GM12878 (cell line): ENCODE data around the gene AGMAT.

Experiments used
- DPF2 ChIP-seq: fragments of 450-650 bp; IDR thresholded peaks from 2 replicates; pipeline ENCODE4 v1.6.1; 2017; ENCODE audit warnings: mild to moderate bottlenecking
- EZH2 ChIP-seq: IDR thresholded peaks from 2 replicates; pipeline ENCODE4 v1.6.1; 2012; ENCODE audit warnings: low read depth, mild to moderate bottlenecking, control low read depth, inconsistent platforms, low read length, borderline replicate concordance; ENCODE audit not compliant: control insufficient read depth
- IKZF2 ChIP-seq, 2 experiments: fragments of 450-650 bp; IDR thresholded peaks; 2 replicates each; pipeline ENCODE4 v1.6.1; 2017; ENCODE audit warnings: mild to moderate bottlenecking in 2 of 2, moderate library complexity in 2 of 2
- RELA ChIP-seq: fragments of 450-650 bp; IDR thresholded peaks from 2 replicates; pipeline ENCODE4 v1.8.0; 2014; ENCODE audit warnings: borderline replicate concordance; ENCODE audit not compliant: partially characterized antibody
- TF ChIP-seq, protein P1 (sequence below): IDR thresholded peaks from 2 replicates; pipeline ENCODE4 v1.6.1; 2012; ENCODE audit warnings: low read depth, low read length, improper control_type of control experiment
- TF ChIP-seq, protein P2 (sequence below): IDR thresholded peaks from 2 replicates; pipeline ENCODE4 v1.6.1; 2012; ENCODE audit warnings: low read depth, low read length, improper control_type of control experiment

DNA sequence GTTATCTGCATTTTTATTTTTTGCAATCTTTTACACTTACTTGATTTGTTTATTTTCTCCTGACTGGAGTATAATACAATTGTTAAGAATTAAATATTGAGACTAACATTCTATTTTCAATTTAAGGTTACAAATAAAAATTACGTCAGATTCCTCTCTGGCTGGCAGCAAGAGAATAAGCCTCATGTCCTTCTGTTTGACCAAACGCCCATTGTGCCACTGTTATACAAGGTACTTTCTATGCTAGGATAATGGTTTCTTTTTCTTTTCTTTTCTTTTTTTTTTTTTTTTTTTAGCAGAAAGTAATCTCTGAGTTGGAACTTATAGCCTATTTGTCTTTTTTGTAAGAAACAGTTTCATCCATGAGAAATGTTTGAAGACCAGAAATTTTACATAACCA, 38.2 kb downstream of the AGMAT start:
- TF ChIP-seq EZH2 (no peak), RELA (no peak), IKZF2 (IDR thresholded peaks at IDR 0.05) (no peak), DPF2 (no peak)
- TF ChIP-seq, protein P1, sequence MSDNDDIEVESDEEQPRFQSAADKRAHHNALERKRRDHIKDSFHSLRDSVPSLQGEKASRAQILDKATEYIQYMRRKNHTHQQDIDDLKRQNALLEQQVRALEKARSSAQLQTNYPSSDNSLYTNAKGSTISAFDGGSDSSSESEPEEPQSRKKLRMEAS: no peak
- TF ChIP-seq, protein P2, sequence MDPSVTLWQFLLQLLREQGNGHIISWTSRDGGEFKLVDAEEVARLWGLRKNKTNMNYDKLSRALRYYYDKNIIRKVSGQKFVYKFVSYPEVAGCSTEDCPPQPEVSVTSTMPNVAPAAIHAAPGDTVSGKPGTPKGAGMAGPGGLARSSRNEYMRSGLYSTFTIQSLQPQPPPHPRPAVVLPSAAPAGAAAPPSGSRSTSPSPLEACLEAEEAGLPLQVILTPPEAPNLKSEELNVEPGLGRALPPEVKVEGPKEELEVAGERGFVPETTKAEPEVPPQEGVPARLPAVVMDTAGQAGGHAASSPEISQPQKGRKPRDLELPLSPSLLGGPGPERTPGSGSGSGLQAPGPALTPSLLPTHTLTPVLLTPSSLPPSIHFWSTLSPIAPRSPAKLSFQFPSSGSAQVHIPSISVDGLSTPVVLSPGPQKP: no peak
